ENCODE data around the gene CNTNAP1.
"Not testable (repeated sequence)": the region's sequence is repeated elsewhere in the genome, so short reads cannot be mapped to it uniquely, and the experiment has no call there.

The CNTNAP1 gene

DNA sequence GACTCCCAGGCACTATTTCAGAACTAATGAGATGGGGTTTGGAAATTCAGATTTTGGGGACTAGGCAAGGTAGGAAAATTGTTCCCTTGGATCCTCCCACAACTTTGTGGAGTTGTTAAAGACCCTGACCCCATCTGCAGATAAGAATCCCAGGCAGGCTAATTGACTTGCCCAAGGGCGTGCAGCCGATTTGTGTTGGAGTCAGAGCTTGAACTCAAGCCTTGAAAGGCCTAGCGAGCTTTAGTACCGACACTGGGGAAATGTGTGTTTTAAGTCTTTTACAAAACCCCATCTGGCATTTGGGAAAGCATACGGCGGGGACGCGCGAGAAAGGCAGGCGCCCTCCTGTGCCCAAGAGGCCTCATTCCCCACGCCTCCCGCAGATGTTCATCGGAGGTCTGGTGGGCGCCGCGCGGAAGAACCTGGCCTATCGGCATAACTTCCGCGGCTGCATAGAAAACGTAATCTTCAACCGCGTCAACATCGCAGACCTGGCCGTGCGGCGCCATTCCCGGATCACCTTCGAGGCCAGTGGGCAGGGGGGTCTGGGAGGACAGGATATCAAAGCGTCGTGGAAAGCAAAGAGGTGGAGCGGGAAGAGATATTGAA is 4.3 kb downstream of the CNTNAP1 start:
- no peak for DNase-seq

DNA sequence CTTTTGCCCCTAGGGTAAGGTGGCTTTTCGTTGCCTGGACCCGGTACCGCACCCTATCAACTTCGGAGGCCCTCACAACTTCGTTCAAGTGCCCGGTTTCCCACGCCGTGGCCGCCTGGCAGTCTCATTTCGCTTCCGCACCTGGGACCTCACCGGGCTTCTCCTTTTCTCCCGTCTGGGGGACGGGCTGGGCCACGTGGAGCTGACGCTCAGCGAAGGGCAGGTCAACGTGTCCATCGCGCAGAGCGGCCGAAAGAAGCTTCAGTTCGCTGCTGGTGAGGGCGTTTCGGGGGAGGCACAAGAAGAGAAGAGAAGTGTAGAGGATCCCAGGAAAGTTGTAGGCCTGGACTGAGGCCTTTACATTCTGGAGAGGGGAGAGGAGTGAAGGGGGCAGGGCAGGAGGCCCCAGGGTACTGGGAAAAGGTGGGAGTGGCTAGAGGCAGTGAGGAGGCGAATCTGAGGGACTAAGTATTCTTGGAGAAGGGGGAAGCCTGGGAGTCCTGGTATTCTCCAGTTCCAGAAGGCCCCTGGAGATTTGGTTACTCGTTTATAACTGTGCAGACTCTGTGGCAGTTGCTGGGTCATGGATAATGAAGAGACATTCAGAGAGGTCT is 5.5 kb downstream of the CNTNAP1 start:
- no peak for DNase-seq

DNA sequence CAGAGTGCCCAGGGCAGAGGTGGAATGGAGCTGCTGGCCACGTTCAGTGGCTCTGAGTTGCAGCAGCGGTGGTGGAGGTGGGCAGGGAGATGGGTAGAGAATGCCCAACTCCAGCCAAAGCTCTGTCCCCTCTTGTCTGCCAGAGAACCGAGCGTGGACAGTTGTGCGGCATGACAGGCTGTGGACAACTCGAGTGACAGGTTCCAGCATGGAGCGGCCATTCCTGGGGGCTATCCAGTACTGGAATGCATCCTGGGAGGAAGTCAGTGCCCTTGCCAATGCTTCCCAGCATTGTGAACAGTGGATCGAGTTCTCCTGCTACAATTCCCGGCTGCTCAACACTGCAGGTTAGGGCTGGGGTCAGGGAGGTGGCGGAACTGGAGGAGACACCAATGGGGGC is 8.3 kb downstream of the CNTNAP1 start:
- no peak for DNase-seq

DNA sequence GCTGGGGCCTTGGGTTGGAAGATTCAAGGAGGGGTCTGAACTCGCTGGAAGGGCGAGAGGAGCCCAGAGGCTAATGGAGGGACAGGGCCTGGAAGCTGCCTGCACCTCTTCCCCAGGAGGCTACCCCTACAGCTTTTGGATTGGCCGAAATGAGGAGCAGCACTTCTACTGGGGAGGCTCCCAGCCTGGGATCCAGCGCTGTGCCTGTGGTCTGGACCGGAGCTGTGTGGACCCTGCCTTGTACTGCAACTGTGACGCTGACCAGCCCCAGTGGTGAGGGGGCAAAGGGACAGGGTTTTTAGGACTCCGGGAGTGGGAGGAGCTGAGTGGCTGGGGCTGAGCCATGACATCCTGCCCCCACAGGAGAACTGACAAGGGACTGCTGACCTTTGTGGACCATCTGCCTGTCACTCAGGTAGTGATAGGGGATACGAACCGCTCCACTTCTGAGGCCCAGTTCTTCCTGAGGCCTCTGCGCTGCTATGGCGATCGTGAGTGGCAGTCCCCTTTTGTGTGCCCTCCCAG is 8.8 kb downstream of the CNTNAP1 start:
- no peak for DNase-seq

DNA sequence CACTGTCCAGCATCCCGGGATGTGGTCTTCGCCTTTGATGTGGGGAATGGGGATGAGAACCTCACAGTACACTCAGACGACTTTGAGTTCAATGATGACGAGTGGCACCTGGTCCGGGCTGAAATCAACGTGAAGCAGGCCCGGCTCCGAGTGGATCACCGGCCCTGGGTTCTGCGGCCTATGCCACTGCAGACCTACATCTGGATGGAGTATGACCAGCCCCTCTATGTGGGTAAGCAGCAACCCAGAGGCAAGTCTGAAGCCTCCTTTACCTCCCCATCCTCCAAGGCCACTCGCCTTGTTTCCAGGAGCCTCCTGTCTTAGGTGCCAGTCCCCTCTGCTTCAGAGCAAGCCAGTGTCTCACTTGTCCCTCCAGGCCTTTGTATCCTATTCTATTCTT is 10.2 kb downstream of the CNTNAP1 start:
- DNase-seq = no peak

DNA sequence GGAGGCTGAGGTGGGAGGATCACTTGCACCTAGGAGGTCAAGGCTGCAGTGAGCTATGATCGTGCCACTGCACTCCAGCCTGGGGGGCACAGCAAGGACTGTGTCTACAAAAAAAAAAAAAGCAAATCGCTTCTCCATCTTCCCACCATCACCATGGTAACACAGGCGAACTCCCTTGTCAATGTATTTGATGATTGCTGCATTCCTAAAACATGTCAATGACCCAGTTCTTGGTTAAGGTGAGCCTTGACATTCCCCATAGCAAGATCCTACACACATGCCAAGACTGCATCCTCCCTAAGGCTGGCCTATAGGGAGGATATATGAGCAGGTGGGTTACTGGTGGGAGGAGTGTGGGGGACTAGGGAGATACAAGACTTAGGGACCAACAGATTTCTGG is 12.2 kb downstream of the CNTNAP1 start:
- no peak for DNase-seq

DNA sequence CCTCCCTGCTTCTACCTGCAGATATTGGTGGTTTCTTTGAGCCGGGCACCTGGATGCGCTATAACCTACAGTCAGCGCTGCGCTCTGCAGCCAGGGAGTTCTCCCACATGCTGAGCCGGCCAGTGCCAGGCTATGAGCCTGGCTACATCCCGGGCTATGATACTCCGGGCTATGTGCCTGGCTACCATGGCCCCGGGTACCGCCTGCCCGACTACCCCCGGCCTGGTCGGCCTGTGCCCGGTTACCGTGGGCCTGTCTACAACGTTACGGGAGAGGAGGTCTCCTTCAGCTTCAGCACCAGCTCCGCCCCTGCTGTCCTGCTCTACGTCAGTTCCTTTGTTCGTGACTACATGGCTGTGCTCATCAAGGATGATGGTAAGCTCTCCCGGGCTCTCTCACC is 13.2 kb downstream of the CNTNAP1 start:
- no peak for DNase-seq

DNA sequence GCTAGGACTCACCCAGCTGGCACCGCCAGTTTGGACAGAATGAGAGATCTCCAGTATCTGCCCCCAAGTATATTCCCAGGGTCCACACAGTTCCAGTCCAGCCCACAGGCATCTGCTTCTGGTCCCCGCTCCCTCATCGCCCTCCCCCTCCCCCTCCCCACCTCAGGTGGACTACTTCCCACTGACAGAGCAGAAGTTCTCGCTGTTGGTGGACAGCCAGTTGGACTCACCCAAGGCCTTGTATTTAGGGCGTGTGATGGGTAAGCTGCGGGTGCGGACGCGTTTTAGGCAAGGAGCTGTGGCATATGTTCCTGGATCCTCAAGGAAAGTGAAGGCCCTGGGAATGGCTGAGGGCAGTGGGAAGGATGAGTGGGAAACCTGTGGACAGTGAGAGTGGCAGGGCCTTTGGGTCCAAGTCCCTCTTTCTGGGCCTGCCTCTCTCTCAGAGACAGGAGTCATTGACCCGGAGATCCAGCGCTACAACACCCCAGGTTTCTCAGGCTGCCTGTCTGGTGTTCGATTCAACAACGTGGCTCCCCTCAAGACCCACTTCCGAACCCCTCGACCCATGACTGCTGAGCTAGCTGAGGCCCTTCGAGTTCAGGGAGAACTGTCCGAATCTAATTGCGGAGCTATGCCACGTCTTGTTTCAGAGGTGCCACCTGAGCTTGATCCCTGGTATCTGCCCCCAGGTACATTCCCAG is 14.9 kb downstream of the CNTNAP1 start:
- DNase-seq = no peak

DNA sequence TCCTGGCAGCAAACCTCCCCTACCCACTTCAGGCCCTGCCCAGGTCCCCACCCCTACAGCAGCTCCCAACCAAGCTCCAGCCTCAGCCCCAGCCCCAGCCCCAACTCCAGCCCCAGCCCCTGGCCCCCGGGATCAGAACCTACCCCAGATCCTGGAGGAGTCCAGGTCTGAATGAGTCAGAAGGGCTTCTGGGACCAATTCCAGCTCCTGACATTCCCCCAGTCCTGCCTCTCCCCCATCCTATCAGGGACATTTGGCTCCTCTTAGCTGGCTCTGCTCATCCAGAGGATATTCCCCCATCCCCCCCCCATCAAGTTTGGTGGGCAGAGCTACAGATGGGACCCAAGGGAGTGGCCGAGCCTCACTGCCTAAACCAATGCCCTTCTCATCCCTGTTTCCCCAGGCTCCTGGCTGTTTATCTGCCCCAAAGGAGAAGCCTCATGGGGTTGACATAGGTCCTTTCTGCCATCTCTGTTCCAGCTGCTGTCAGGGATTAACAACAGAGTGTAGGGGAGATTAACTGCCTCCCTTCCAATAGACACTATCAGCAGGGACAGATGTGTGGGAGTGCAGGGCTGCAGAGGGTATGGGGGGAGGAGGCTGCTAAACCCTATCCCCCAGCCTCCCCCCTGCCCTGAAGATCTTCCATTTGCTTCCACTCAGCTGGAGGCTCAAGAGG is 16.5 kb downstream of the CNTNAP1 start:
- DNase-seq = no peak

DNA sequence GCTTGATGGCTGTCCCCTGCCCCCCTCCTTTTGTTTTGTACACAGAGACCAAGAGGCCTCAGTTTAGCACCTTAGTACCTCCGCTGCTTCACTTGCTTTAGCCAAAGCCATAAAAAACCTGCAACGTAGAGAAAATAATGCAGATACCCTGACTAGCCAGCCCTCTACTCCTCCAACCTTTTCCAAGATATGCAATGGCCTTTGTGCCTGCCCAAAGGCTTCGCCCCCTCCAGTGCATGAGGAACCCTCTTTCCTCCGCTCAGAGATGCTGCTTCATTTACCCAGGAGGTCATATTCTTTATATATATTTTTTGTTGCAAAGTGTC is 17.0 kb downstream of the CNTNAP1 start:
- DNase-seq = no peak

DNA sequence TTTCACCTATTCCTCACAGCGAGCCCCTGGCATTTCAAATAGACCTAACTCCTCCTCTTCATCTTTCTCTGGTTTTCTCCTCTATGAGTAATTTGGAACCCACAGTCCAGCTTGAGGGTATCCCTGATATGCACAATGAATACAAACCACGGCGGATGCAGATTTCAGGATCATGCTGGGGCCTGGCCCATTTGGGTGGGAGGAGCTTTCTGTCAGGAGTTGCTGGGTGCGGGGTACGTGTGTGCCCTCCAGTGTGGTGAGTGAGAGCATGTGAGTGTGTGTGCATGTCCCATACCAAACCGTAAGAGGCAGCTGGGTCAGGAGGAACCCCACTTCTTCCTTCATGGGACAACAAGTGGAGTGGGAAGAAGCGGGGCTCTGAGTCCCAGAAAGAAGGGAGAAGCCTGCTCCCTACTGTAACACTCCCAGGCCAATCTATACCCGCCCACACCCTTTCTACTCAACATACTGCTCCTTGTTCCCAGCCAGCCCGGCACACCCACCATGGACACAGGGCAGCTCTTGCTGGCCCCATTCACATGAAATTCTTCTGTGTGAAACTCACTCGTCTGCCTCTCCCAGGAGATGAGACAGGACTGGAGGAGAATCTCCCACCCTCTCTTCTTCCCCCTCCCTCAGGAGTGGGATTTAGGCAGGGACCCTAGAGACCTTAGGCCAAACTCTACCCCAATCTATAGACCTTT is 18.4 kb downstream of the CNTNAP1 start:
- no peak for DNase-seq

DNA sequence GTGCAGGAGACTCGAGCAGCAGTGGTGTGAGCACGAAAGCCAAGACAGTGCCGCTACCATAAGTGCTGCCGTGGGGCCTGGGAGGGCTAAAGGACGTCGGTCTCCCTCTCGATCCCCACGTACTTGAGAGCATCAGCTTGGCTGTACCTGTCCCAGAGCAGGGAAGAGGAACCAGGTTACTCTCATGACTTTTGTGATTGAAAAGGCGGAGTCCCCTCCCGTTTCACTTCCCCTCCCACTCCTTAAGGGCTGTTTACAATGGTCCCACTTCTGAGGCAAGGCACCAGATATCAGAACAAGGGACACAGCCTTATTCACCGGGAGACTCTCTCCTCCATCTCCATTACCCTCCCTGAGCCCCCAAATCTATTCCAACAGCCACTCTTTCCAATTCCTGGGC is 20.1 kb downstream of the CNTNAP1 start:
- no peak for DNase-seq

DNA sequence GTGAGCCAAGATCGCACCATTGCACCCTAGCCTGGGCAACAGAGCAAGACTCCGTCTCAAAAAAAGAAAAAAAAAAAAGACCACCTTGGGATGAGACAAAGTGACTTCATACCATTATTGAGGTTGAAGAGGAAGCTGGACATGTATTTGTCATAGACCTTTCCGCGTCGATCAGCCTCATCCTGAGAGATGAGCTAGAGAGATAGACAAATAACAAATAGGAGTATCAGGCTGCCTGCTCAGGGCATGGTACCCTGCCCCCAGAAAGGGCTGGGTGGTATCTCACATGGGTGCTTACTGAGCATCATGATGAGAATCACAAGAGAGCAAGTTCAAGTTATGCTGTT is 22.1 kb downstream of the CNTNAP1 start:
- no peak for DNase-seq

DNA sequence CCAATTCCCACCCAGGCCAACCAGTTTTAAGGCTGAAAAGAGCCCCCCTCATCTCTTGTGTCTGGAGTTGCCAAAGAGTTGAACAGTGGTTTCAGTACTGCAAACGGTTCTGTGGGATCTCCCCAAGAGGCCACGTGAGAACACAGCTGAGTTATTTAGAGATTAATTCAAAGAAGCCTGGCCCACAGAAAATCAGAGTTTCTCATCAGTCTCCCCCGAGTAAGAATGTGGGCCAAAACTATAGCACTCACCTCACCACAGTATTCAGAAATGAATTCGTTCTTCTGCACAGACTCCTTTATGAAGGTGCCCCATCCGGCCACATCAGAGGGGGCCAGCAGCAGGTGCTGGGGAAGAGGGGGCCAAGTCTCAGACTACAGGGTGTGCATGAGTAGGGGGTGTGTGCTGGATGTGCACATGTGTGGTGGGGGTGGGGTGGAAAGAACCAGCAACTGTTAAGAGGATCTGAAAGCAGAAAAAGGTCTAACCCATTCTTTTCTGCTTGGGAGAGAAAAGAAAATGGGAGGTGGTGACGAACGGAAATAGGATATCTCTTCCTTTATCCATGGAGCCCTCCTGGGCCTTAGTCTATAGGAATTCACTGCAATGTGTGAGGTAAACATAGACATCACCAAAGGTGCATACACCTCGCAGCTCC is 22.6 kb downstream of the CNTNAP1 start:
- peak; percentile 28 for DNase-seq

DNA sequence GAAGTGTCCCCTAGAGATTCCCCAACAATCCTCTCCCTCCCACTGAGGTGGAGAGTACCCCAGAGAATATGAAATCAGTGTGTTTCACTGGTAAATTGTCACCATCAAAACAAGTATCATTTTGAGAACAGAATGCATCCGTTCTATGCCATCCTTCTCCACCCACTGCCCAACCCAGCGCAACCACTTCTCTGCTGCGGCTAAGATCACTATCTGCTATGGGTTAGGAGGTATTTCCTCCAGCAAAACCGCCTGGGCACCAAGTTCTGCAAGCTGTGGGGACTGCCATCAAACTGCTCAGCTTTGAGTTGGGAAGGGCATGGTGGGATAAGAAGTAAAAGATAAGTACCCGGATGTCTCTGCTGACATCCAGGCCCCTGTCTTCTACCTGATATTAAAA is 24.4 kb downstream of the CNTNAP1 start:
- peak; percentile 58 for DNase-seq

DNA sequence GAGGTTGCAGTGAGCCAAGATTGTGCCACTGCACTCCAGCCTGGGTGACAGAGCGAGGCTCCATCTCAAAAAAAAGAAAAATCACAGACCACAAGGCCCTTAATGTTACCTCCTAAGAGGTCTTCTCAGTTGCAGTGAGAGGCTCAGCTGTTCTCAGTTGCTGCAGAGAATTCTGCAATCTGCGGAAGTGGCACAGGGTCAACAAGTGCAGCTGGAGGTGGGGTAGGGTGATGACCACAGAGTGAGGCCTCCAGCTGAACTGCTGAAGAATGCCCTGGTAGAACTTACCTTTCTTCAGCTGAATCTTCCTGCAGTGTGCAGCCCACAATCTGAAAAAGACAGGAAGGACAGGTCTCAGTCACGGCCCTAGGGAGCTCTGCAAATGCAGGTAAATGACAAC is 26.3 kb downstream of the CNTNAP1 start:
- DNase-seq = no peak

DNA sequence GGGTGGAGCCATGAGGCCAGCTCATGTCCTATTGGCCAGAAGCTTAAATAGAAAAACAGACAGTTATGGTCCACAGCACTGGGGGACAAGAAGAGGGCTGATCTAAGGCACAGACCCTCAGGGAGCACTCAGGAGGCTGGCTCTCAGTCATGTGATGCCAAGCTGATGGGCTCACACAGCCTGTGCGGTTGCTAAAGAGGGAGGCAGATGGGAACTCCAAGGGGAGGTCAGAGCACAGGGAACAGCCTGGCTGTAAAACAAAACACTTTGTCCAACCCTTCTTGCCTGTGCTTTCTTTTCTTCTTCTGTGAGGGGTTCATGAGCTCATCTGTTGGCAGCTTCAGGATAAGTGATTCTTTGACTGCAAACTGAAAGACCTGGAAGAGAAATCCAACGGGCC is 27.2 kb downstream of the CNTNAP1 start:
- no peak for DNase-seq

DNA sequence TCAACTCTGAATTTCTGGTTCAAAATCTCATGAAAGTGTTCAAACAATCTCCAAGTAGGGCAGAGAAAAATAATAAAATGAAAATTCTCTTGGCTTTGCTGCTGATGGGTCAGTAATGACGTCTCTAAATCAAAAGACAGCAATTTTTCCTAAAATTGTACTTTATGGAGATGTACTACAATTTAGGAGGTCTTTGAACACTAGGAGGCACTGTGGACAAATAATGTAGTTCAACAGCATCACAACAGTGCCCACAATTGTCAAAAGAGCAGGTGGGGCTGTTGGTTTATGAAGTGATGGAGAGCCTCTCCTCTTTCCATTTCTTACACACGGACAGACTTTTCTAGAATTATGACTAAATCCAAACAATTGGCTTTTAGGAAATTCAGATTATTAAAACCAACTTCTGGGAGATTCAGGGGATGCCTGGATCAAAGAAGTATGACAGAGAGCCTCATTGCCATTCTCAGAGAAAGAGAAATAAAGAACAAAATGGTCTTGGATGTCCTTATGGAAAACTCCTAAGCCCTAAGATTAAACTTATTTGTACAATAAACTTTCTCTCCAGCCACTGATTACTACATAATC is 38.8 kb downstream of the CNTNAP1 start:
- DNase-seq = no peak

DNA sequence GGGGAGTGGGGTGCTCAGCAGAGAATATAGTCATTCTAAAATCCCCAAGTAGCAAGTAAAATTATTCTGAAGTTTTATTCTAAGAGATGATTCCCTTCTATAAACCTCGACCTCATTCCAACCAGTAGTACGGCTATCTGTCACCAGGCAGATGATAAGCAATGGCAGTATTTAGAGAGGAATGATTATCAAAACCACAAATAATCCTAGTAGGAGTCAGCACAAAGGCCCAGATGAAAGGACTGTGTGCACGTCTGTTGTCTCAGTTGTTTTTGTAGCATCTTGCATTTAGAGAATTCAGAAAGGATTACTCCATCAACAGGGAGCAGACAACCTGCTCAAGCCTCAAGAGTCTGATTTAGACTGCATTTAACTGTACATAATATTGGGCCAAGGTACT is 41.3 kb downstream of the CNTNAP1 start:
- no peak for DNase-seq

DNA sequence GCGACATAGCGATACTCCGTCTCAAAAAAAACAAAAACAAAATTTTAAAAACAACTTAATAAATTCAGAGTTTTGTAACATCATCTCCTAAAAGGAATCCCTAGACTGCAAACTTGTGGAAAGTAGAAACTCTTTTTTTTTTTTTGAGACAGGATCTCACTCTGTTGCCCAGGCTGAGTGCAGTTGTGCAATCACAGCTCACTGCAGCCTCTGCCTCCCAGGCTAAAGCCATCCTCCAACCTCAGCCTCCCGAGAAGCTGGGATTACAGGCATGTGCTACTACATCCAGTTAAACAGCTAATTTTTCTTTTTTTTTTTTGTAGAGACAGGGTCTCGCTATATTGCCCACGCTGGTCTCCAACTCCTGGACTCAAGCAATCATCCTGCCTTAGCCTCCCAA is 42.8 kb downstream of the CNTNAP1 start:
- DNase-seq = no peak

DNA sequence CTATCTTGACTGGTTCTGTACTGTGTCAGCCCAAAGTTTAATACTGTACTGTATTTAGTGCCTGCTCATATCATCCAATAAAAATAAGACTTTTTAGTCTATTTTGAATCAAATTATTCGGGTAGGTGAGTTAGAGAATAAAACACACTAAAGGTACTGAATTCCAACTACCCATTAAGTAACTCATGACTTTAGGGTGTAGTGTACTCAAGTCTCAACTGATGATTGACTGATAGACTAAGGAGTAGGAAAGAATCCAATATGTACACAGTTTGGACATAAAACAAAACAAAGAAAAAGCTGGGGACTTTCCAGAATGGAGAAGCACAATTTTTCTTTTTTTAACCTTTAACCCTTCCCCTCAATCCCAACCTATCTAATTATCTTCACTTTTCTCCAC is 58.4 kb downstream of the CNTNAP1 start:
- DNase-seq = no peak

DNA sequence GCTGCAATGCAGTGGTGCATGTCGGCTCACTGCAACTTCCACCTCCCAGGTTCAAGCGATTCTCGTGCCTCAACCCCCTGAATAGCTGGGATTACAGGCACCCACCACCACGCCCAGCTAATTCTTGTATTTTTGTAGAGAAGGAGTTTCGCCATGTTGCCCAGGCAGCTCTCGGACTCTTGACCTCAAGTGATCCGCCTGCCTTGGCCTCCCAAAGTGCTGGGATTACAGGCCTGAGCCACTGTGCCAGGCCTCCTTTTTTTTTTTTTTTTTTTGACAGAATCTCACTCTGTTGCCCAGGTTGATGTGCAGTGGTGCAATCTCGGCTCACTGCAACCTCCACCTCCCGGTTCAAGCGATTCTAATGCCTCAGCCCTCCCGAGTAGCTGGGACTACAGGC is 60.6 kb downstream of the CNTNAP1 start:
- DNase-seq = not testable (repeated sequence)

Measured in stimulated activated naive CD4-positive, alpha-beta T cell treated with Interleukin-2 at 50 U/mL for 16 hours (primary cell).